Stimulated activated CD8-positive, alpha-beta memory T cell treated with anti-CD3 and anti-CD28 coated beads, Interleukin-4, amount 100 ng/mL, for 4 hours (primary cell): ENCODE data around the gene YES1.
"Not testable (repeated sequence)": the region's sequence is repeated elsewhere in the genome, so short reads cannot be mapped to it uniquely, and the experiment has no call there.

Source experiments
- DNase-seq, 2 donors: peaks; one replicate each; pipeline ENCODE4 v3.0.0-alpha.2; 2020; ENCODE audit warnings: low read depth in 2 of 2, low spot score in 1 of 2

Gene YES1

GRCh38 chr18:686339-687111 is 125.5 kb downstream of the YES1 start:
- no peak for DNase-seq

GRCh38 chr18:685438-685837 is 126.6 kb downstream of the YES1 start:
- no peak for DNase-seq

GRCh38 chr18:683531-683930 is 128.5 kb downstream of the YES1 start:
- DNase-seq: no peak

- DNase-seq: no peak
Measured at GRCh38 chr18:682833-683232, 129.2 kb downstream of the YES1 start.

GRCh38 chr18:682416-682815 is 129.6 kb downstream of the YES1 start:
- not testable (repeated sequence) for DNase-seq

GRCh38 chr18:681985-682384 is 130.1 kb downstream of the YES1 start:
- DNase-seq: no peak

- DNase-seq: no peak
Measured at GRCh38 chr18:680392-680791, 131.7 kb downstream of the YES1 start.

- no peak for DNase-seq
Measured at GRCh38 chr18:679516-679915, 132.5 kb downstream of the YES1 start.

- DNase-seq: no peak
Measured at GRCh38 chr18:678482-679182, 133.4 kb downstream of the YES1 start.

- no peak for DNase-seq
Measured at GRCh38 chr18:677951-678381, 134.1 kb downstream of the YES1 start.

GRCh38 chr18:677145-677544 is 134.9 kb downstream of the YES1 start:
- DNase-seq: no peak

GRCh38 chr18:676736-677135 is 135.3 kb downstream of the YES1 start:
- DNase-seq: no peak

GRCh38 chr18:676069-676468 is 136.0 kb downstream of the YES1 start:
- no peak for DNase-seq

GRCh38 chr18:675307-675706 is 136.7 kb downstream of the YES1 start:
- no peak for DNase-seq

GRCh38 chr18:673769-674168 is 138.3 kb downstream of the YES1 start:
- no peak for DNase-seq

- DNase-seq: no peak
Measured at GRCh38 chr18:673317-673716, 138.7 kb downstream of the YES1 start.
